ENCODE results near the gene UAP1.
"Not testable (repeated sequence)": the region's sequence is repeated elsewhere in the genome, so short reads cannot be mapped to it uniquely, and the experiment has no call there.

UAP1 gene

GRCh38 chr1:162582901-162583300, 21.4 kb downstream of the UAP1 start:
- H3K27me3 ChIP-seq (ENCODE audit: control insufficient read depth in 1 of 2, insufficient read depth in 2 of 2, low read length in 2 of 2); H3K4me3 ChIP-seq (ENCODE audit: low read length in 2 of 2); H3K9ac ChIP-seq (ENCODE audit: low read length in 2 of 2); H3K4me1 ChIP-seq (ENCODE audit: control insufficient read depth, insufficient read depth, low read length); H3K27ac ChIP-seq (ENCODE audit: low read length); H3K9me3 ChIP-seq (ENCODE audit: control insufficient read depth in 2 of 2, low read length in 2 of 2): not testable (repeated sequence)
- H3K36me3 ChIP-seq (ENCODE audit: control insufficient read depth in 2 of 2, insufficient read depth in 2 of 2, low read length in 2 of 2): peaks cover 9 to 24% of the 10 kb centered on the region in 2 donors

GRCh38 chr1:162585101-162585500, 23.6 kb downstream of the UAP1 start:
- H3K36me3 ChIP-seq (ENCODE audit: control insufficient read depth in 2 of 2, insufficient read depth in 2 of 2, low read length in 2 of 2): peaks cover 4 to 26% of the 10 kb centered on the region in 2 donors
- H3K27ac ChIP-seq (ENCODE audit: low read length); H3K9me3 ChIP-seq (ENCODE audit: control insufficient read depth in 2 of 2, low read length in 2 of 2); H3K9ac ChIP-seq (ENCODE audit: low read length in 2 of 2); H3K4me3 ChIP-seq (ENCODE audit: low read length in 2 of 2); H3K27me3 ChIP-seq (ENCODE audit: control insufficient read depth in 1 of 2, insufficient read depth in 2 of 2, low read length in 2 of 2); H3K4me1 ChIP-seq (ENCODE audit: control insufficient read depth, insufficient read depth, low read length): not testable (repeated sequence)

- peaks cover 10 to 28% of the 10 kb centered on the region in 2 donors for H3K36me3 ChIP-seq (ENCODE audit: control insufficient read depth in 2 of 2, insufficient read depth in 2 of 2, low read length in 2 of 2)
Measured at GRCh38 chr1:162587347-162587746, 25.8 kb downstream of the UAP1 start.

GRCh38 chr1:162587761-162588260, 26.3 kb downstream of the UAP1 start:
- Histone ChIP-seq H3K36me3 (ENCODE audit: control insufficient read depth in 2 of 2, insufficient read depth in 2 of 2, low read length in 2 of 2) (peaks cover 14 to 32% of the 10 kb centered on the region in 2 donors), H3K4me1 (ENCODE audit: control insufficient read depth, insufficient read depth, low read length) (no peaks in the 10 kb centered on the region)

More at GRCh38 chr1:162587347-162587746, 25.8 kb downstream of the UAP1 start:
- Histone ChIP-seq H3K9me3 (ENCODE audit: control insufficient read depth in 2 of 2, low read length in 2 of 2) (no peaks in the 10 kb centered on the region), H3K4me1 (ENCODE audit: control insufficient read depth, insufficient read depth, low read length) (no peaks in the 10 kb centered on the region), H3K27me3 (ENCODE audit: control insufficient read depth in 1 of 2, insufficient read depth in 2 of 2, low read length in 2 of 2) (no peaks in the 10 kb centered on the region), H3K27ac (ENCODE audit: low read length) (no peak overlapping the region), H3K4me3 (ENCODE audit: low read length in 2 of 2) (no peak overlapping the region), H3K9ac (ENCODE audit: low read length in 2 of 2) (no peak overlapping the region)

GRCh38 chr1:162590101-162590500, 28.6 kb downstream of the UAP1 start:
- Histone ChIP-seq H3K9me3 (ENCODE audit: control insufficient read depth in 2 of 2, low read length in 2 of 2) (no peaks in the 10 kb centered on the region), H3K27me3 (ENCODE audit: control insufficient read depth in 1 of 2, insufficient read depth in 2 of 2, low read length in 2 of 2) (no peaks in the 10 kb centered on the region), H3K27ac (ENCODE audit: low read length) (no peak overlapping the region), H3K4me3 (ENCODE audit: low read length in 2 of 2) (no peak overlapping the region), H3K9ac (ENCODE audit: low read length in 2 of 2) (no peak overlapping the region), H3K36me3 (ENCODE audit: control insufficient read depth in 2 of 2, insufficient read depth in 2 of 2, low read length in 2 of 2) (peaks cover 15 to 39% of the 10 kb centered on the region in 2 donors), H3K4me1 (ENCODE audit: control insufficient read depth, insufficient read depth, low read length) (no peaks in the 10 kb centered on the region)

More at GRCh38 chr1:162587761-162588260, 26.3 kb downstream of the UAP1 start:
- Histone ChIP-seq H3K27me3 (ENCODE audit: control insufficient read depth in 1 of 2, insufficient read depth in 2 of 2, low read length in 2 of 2) (no peaks in the 10 kb centered on the region), H3K9ac (ENCODE audit: low read length in 2 of 2) (no peak overlapping the region), H3K9me3 (ENCODE audit: control insufficient read depth in 2 of 2, low read length in 2 of 2) (no peaks in the 10 kb centered on the region), H3K4me3 (ENCODE audit: low read length in 2 of 2) (no peak overlapping the region), H3K27ac (ENCODE audit: low read length) (no peak overlapping the region)

- H3K27ac ChIP-seq (ENCODE audit: low read length): no peak overlapping the region
- peaks cover 15 to 42% of the 10 kb centered on the region in 2 donors for H3K36me3 ChIP-seq (ENCODE audit: control insufficient read depth in 2 of 2, insufficient read depth in 2 of 2, low read length in 2 of 2)
- no peaks in the 10 kb centered on the region for H3K4me1 ChIP-seq (ENCODE audit: control insufficient read depth, insufficient read depth, low read length)
- no peaks in the 10 kb centered on the region for H3K27me3 ChIP-seq (ENCODE audit: control insufficient read depth in 1 of 2, insufficient read depth in 2 of 2, low read length in 2 of 2)
- H3K9me3 ChIP-seq (ENCODE audit: control insufficient read depth in 2 of 2, low read length in 2 of 2): no peaks in the 10 kb centered on the region
- H3K4me3 ChIP-seq (ENCODE audit: low read length in 2 of 2): no peak overlapping the region
- H3K9ac ChIP-seq (ENCODE audit: low read length in 2 of 2): no peak overlapping the region
Measured at GRCh38 chr1:162590686-162591085, 29.2 kb downstream of the UAP1 start.

- Histone ChIP-seq H3K36me3 (ENCODE audit: control insufficient read depth in 2 of 2, insufficient read depth in 2 of 2, low read length in 2 of 2) (peaks cover 13 to 35% of the 10 kb centered on the region in 2 donors), H3K27ac (ENCODE audit: low read length) (no peak overlapping the region), H3K9ac (ENCODE audit: low read length in 2 of 2) (no peak overlapping the region), H3K4me3 (ENCODE audit: low read length in 2 of 2) (no peak overlapping the region), H3K9me3 (ENCODE audit: control insufficient read depth in 2 of 2, low read length in 2 of 2) (no peaks in the 10 kb centered on the region), H3K4me1 (ENCODE audit: control insufficient read depth, insufficient read depth, low read length) (no peaks in the 10 kb centered on the region), H3K27me3 (ENCODE audit: control insufficient read depth in 1 of 2, insufficient read depth in 2 of 2, low read length in 2 of 2) (no peaks in the 10 kb centered on the region)
Measured at GRCh38 chr1:162596514-162597170, 35.1 kb downstream of the UAP1 start.

- no peak overlapping the region for H3K27ac ChIP-seq (ENCODE audit: low read length)
- no peaks in the 10 kb centered on the region for H3K27me3 ChIP-seq (ENCODE audit: control insufficient read depth in 1 of 2, insufficient read depth in 2 of 2, low read length in 2 of 2)
- H3K9ac ChIP-seq (ENCODE audit: low read length in 2 of 2): no peak overlapping the region
- no peak overlapping the region for H3K4me3 ChIP-seq (ENCODE audit: low read length in 2 of 2)
- H3K9me3 ChIP-seq (ENCODE audit: control insufficient read depth in 2 of 2, low read length in 2 of 2): no peaks in the 10 kb centered on the region
- no peaks in the 10 kb centered on the region for H3K4me1 ChIP-seq (ENCODE audit: control insufficient read depth, insufficient read depth, low read length)
- H3K36me3 ChIP-seq (ENCODE audit: control insufficient read depth in 2 of 2, insufficient read depth in 2 of 2, low read length in 2 of 2): peaks cover 12 to 24% of the 10 kb centered on the region in 2 donors
Measured at GRCh38 chr1:162599451-162599850, 37.9 kb downstream of the UAP1 start.

GRCh38 chr1:162603117-162603516, 41.6 kb downstream of the UAP1 start:
- not testable (repeated sequence) for H3K9ac ChIP-seq (ENCODE audit: low read length in 2 of 2); H3K4me3 ChIP-seq (ENCODE audit: low read length in 2 of 2); H3K4me1 ChIP-seq (ENCODE audit: control insufficient read depth, insufficient read depth, low read length); H3K27ac ChIP-seq (ENCODE audit: low read length); H3K9me3 ChIP-seq (ENCODE audit: control insufficient read depth in 2 of 2, low read length in 2 of 2); H3K27me3 ChIP-seq (ENCODE audit: control insufficient read depth in 1 of 2, insufficient read depth in 2 of 2, low read length in 2 of 2)
- peaks cover 7 to 13% of the 10 kb centered on the region in 2 donors for H3K36me3 ChIP-seq (ENCODE audit: control insufficient read depth in 2 of 2, insufficient read depth in 2 of 2, low read length in 2 of 2)

GRCh38 chr1:162605225-162605927, 43.9 kb downstream of the UAP1 start:
- H3K4me1 ChIP-seq (ENCODE audit: control insufficient read depth, insufficient read depth, low read length): no peaks in the 10 kb centered on the region
- H3K4me3 ChIP-seq (ENCODE audit: low read length in 2 of 2): no peak overlapping the region
- H3K36me3 ChIP-seq (ENCODE audit: control insufficient read depth in 2 of 2, insufficient read depth in 2 of 2, low read length in 2 of 2): peaks cover 7 to 9% of the 10 kb centered on the region in 2 donors
- no peaks in the 10 kb centered on the region for H3K9me3 ChIP-seq (ENCODE audit: control insufficient read depth in 2 of 2, low read length in 2 of 2)
- peak overlapping the region; percentile 25 for H3K27ac ChIP-seq (ENCODE audit: low read length)
- no peak overlapping the region for H3K9ac ChIP-seq (ENCODE audit: low read length in 2 of 2)
- no peaks in the 10 kb centered on the region for H3K27me3 ChIP-seq (ENCODE audit: control insufficient read depth in 1 of 2, insufficient read depth in 2 of 2, low read length in 2 of 2)

- H3K4me3 ChIP-seq (ENCODE audit: low read length in 2 of 2): no peak overlapping the region
- H3K4me1 ChIP-seq (ENCODE audit: control insufficient read depth, insufficient read depth, low read length): peaks cover 11% of the 10 kb centered on the region
- no peaks in the 10 kb centered on the region for H3K9me3 ChIP-seq (ENCODE audit: control insufficient read depth in 2 of 2, low read length in 2 of 2)
- no peak overlapping the region for H3K27ac ChIP-seq (ENCODE audit: low read length)
- H3K27me3 ChIP-seq (ENCODE audit: control insufficient read depth in 1 of 2, insufficient read depth in 2 of 2, low read length in 2 of 2): no peaks in the 10 kb centered on the region
- H3K36me3 ChIP-seq (ENCODE audit: control insufficient read depth in 2 of 2, insufficient read depth in 2 of 2, low read length in 2 of 2): peaks cover 0 to 5% of the 10 kb centered on the region in 2 donors
- no peak overlapping the region for H3K9ac ChIP-seq (ENCODE audit: low read length in 2 of 2)
Measured at GRCh38 chr1:162609306-162609705, 47.8 kb downstream of the UAP1 start.
